RCC 7860 (cell line): ENCODE measurements around the gene RNASE13.
"Not testable (repeated sequence)": the region's sequence is repeated elsewhere in the genome, so short reads cannot be mapped to it uniquely, and the experiment has no call there.

Experiments used
- DNase-seq: peaks from one replicate; pipeline ENCODE4 v3.0.0-alpha.2; 2015; ENCODE audit warnings: low spot score
- FAIRE-seq: peaks from 2 replicates; lab custom pipeline; 2012; peaks lifted over from hg19 to GRCh38; lab: Jason Lieb, UNC

The RNASE13 gene

GRCh38 chr14:21023817-21024584 lies 10.6 kb downstream of the RNASE13 start:
- FAIRE-seq = no peak
- no peak for DNase-seq

- DNase-seq (no peak), FAIRE-seq (no peak)
These were observed 11.4 kb downstream of the RNASE13 start for GRCh38 chr14:21023174-21023573.

- DNase-seq (no peak), FAIRE-seq (no peak)
These were observed 11.9 kb downstream of the RNASE13 start for GRCh38 chr14:21022686-21023085.

GRCh38 chr14:21020977-21021545 lies 13.5 kb downstream of the RNASE13 start:
- DNase-seq (no peak), FAIRE-seq (no peak)

- FAIRE-seq (no peak), DNase-seq (no peak)
These were observed 15.2 kb downstream of the RNASE13 start for GRCh38 chr14:21019366-21019765.

- no peak for DNase-seq
- no peak for FAIRE-seq
These were observed 15.8 kb downstream of the RNASE13 start for GRCh38 chr14:21018781-21019180.

- DNase-seq (no peak), FAIRE-seq (no peak)
These were observed 16.3 kb downstream of the RNASE13 start for GRCh38 chr14:21018286-21018685.

- DNase-seq (no peak), FAIRE-seq (no peak)
These were observed 16.9 kb downstream of the RNASE13 start for GRCh38 chr14:21017528-21018245.

GRCh38 chr14:21016413-21017190 lies 18.0 kb downstream of the RNASE13 start:
- DNase-seq (no peak), FAIRE-seq (no peak)

GRCh38 chr14:21015312-21015711 lies 19.3 kb downstream of the RNASE13 start:
- FAIRE-seq = no peak
- no peak for DNase-seq

- FAIRE-seq = no peak
These were observed 19.8 kb downstream of the RNASE13 start for GRCh38 chr14:21014761-21015190.

GRCh38 chr14:21011136-21011535 lies 23.5 kb downstream of the RNASE13 start:
- no peak for FAIRE-seq
- no peak for DNase-seq

More at GRCh38 chr14:21014761-21015190, 19.8 kb downstream of the RNASE13 start:
- DNase-seq = peak; percentile 45

- FAIRE-seq, DNase-seq: not testable (repeated sequence)
These were observed 24.9 kb downstream of the RNASE13 start for GRCh38 chr14:21009721-21010120.

GRCh38 chr14:21003788-21004346 lies 30.7 kb downstream of the RNASE13 start:
- DNase-seq (no peak), FAIRE-seq (no peak)

- FAIRE-seq = no peak
- no peak for DNase-seq
These were observed 33.4 kb downstream of the RNASE13 start for GRCh38 chr14:21001218-21001617.

GRCh38 chr14:20999591-20999990 lies 35.0 kb downstream of the RNASE13 start:
- no peak for DNase-seq
- FAIRE-seq = no peak

- DNase-seq = peak; percentile 19
- no peak for FAIRE-seq
These were observed 35.8 kb downstream of the RNASE13 start, which contains the start of gene SLC39A2 for GRCh38 chr14:20998674-20999366. SLC39A2 (plus strand) TSS chr14:20999293; CDS start chr14:20999447, 154 bp downstream.

- FAIRE-seq = no peak
These were observed 36.5 kb downstream of the RNASE13 start for GRCh38 chr14:20998139-20998538.

GRCh38 chr14:20997564-20997963 lies 37.0 kb downstream of the RNASE13 start:
- DNase-seq (no peak), FAIRE-seq (no peak)

More at GRCh38 chr14:20998139-20998538, 36.5 kb downstream of the RNASE13 start:
- no peak for DNase-seq

GRCh38 chr14:20997115-20997514 lies 37.5 kb downstream of the RNASE13 start:
- no peak for FAIRE-seq
- DNase-seq = no peak
